Measurements from ENCODE around the gene TMEM115.

Gene TMEM115

GRCh38 chr3:50389414-50389767 lies 30.1 kb upstream of the TMEM115 start:
- DNase-seq, result no peak
- Histone ChIP-seq H3K27me3 (no peaks in the 10 kb centered on the region), H3K27ac (no peak overlapping the region), H3K9me3 (no peaks in the 10 kb centered on the region), H3K4me3 (no peak overlapping the region), H3K4me1 (peaks cover 0 to 36% (median 17%) of the 10 kb centered on the region in 4 donors), H3K36me3 (no peaks in the 10 kb centered on the region)
- intact Hi-C loops (cut with DNase I; ENCODE audit: low total_unique reads), result loop anchor here (2.0 kb wide), 1 partner anchor 73 kb away; no protein-coding TSS in a partner anchor
- TF ChIP-seq CTCF (IDR thresholded peaks at IDR 0.05), result no peak

- no peak for TF ChIP-seq CTCF (IDR thresholded peaks at IDR 0.05)
- no peaks in the 10 kb centered on the region for H3K9me3 ChIP-seq
- H3K4me3 ChIP-seq, result no peak overlapping the region
- H3K36me3 ChIP-seq, result no peaks in the 10 kb centered on the region
- H3K27ac ChIP-seq, result no peak overlapping the region
- peaks cover 0 to 36% (median 17%) of the 10 kb centered on the region in 4 donors for H3K4me1 ChIP-seq
- no peaks in the 10 kb centered on the region for H3K27me3 ChIP-seq
- no peak for DNase-seq
- intact Hi-C loops (cut with DNase I; ENCODE audit: low total_unique reads), result loop anchor here (2.0 kb wide), 1 partner anchor 74 kb away; no protein-coding TSS in a partner anchor
Observed at GRCh38 chr3:50388720-50389413, 29.5 kb upstream of the TMEM115 start.

GRCh38 chr3:50388016-50388719 lies 28.8 kb upstream of the TMEM115 start:
- Histone ChIP-seq H3K36me3 (no peaks in the 10 kb centered on the region), H3K27ac (no peak overlapping the region), H3K4me1 (peaks cover 0 to 35% (median 20%) of the 10 kb centered on the region in 4 donors), H3K9me3 (no peaks in the 10 kb centered on the region), H3K4me3 (no peak overlapping the region), H3K27me3 (no peaks in the 10 kb centered on the region)
- no peak for TF ChIP-seq CTCF (IDR thresholded peaks at IDR 0.05)
- intact Hi-C loops (cut with DNase I; ENCODE audit: low total_unique reads), result loop anchor here (2.0 kb wide), 1 partner anchor 75 kb away; no protein-coding TSS in a partner anchor
- no peak for DNase-seq

- H3K4me1 ChIP-seq, result peaks cover 0 to 24% (median 19%) of the 10 kb centered on the region in 4 donors
- no peak overlapping the region for H3K4me3 ChIP-seq
- DNase-seq, result no peak
- no peaks in the 10 kb centered on the region for H3K9me3 ChIP-seq
- intact Hi-C loops (cut with DNase I; ENCODE audit: low total_unique reads), result no loop called here
- H3K27me3 ChIP-seq, result no peaks in the 10 kb centered on the region
- no peaks in the 10 kb centered on the region for H3K36me3 ChIP-seq
- TF ChIP-seq CTCF (IDR thresholded peaks at IDR 0.05), result no peak
- H3K27ac ChIP-seq, result no peak overlapping the region
Observed at GRCh38 chr3:50385754-50386153, 26.4 kb upstream of the TMEM115 start.

DNA sequence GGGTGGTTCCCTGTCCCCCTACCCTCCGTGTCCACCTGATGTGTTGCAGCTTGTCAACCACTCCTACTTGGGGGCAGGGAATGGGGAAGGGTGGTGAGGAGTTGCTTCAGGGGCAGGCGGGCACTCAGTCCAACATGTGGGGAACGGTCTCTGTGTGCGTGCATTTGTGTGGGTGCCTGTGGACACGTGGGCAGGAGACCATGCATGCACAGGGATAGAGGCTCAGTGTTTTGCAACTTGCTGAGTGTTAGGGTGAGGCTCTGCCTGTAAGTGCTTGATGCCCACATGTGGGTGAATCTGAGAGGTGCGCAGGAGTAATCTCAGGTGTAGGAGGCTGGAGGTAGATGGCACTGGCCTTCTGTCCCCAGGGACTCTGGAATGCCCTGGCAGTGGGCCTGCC lies 24.4 kb upstream of the TMEM115 start:
- Histone ChIP-seq H3K4me1 (peaks cover 0 to 17% (median 11%) of the 10 kb centered on the region in 4 donors), H3K4me3 (no peak overlapping the region), H3K9me3 (no peaks in the 10 kb centered on the region), H3K27me3 (no peaks in the 10 kb centered on the region), H3K36me3 (no peaks in the 10 kb centered on the region), H3K27ac (no peak overlapping the region)
- no peak for DNase-seq
- TF ChIP-seq CTCF (IDR thresholded peaks at IDR 0.05), result no peak
- intact Hi-C loops (cut with DNase I; ENCODE audit: low total_unique reads), result no loop called here

All from tibial artery (tissue), 4 donors.